ES-I3 (cell line): ENCODE measurements around the gene CAMTA2.

Experiments
- H3K36me3 ChIP-seq: 2 replicates; pipeline ENCODE4 v1.6.1; 2013; ENCODE audit warnings: mild to moderate bottlenecking, low read length, control low read depth, moderate library complexity; ENCODE audit not compliant: insufficient read depth
- H3K4me1 ChIP-seq: 2 replicates; pipeline ENCODE4 v1.6.1; 2013; ENCODE audit warnings: mild to moderate bottlenecking, control low read depth, low read length; ENCODE audit not compliant: insufficient read depth
- H3K9ac ChIP-seq: 2 replicates; pipeline ENCODE4 v1.6.1; 2013; ENCODE audit warnings: low read depth, mild to moderate bottlenecking, low read length, moderate library complexity
- H3K9me3 ChIP-seq: 2 replicates; pipeline ENCODE4 v1.6.1; 2013; ENCODE audit warnings: mild to moderate bottlenecking, low read length, moderate library complexity; ENCODE audit not compliant: control insufficient read depth, insufficient read depth

CAMTA2 gene

DNA sequence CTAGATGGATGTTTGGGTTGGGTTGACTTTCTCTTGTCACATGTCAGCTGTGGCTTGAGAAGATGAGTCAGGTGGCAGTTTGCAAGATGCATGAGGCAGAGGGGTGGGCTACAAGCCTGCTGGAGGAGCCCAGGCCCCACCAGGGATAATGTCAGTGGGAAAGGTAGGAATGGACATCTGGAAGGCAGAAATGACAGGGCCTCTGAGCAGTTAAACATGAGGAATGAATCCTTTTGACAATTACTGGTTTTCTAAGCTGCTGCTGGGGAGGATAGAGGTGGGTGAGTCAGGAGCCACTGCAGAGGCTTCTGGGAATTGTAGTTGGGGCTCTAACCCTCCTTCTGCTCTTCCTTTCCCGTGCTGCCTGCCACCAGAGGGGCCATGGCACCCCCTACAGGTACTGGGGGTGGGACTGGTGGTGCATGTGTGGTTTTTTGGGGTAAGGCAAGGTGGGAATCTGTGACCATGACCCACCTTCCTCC, 32.0 kb upstream of the CAMTA2 start:
- H3K9ac ChIP-seq = no peak overlapping the region
- no peaks in the 10 kb centered on the region for H3K4me1 ChIP-seq
- H3K36me3 ChIP-seq = peaks cover 6% of the 10 kb centered on the region
- H3K9me3 ChIP-seq = no peaks in the 10 kb centered on the region

DNA sequence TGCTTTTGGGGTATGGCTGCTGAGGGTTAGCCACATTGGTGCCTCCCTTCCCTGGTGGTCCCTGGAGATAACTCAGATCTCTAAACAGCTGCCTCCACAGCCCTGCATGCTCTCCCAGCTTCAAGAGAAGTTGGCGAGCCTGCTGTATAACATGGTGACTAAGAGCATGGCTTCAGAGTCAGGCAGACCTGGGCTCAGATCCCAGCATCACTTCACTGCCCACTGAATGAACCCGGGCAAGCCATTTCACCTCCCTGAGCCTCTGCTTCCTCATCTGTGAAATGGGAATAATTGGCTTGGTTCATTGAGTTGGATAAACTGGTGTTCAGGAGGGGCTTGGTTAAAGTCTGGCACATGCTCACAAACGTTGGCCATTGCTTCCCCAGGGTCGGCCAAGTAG, 26.9 kb upstream of the CAMTA2 start:
- Histone ChIP-seq H3K9ac (no peak overlapping the region), H3K4me1 (no peaks in the 10 kb centered on the region), H3K36me3 (peaks cover 7% of the 10 kb centered on the region), H3K9me3 (no peaks in the 10 kb centered on the region)

DNA sequence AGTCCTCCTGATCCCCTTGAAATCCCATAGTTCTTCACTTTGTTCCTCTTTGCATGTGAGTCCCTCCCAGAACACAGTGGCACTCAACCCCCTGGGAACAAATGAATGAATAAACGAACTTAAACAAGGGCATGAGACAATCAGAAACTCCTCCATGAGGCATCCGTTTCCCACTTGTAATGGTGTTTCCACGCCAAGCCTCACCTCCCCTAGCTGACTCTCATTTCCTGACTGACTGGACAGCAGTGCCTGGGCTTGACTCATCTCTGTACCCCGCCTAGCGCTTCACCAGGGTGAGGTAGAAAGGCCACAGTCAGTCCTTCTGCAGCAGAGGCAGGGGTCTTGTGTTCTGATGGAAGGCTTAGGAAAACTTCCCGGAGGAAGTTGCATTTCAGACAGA, 24.5 kb upstream of the CAMTA2 start:
- Histone ChIP-seq H3K9me3 (no peaks in the 10 kb centered on the region), H3K36me3 (peaks cover 8% of the 10 kb centered on the region), H3K9ac (no peak overlapping the region), H3K4me1 (no peaks in the 10 kb centered on the region)

DNA sequence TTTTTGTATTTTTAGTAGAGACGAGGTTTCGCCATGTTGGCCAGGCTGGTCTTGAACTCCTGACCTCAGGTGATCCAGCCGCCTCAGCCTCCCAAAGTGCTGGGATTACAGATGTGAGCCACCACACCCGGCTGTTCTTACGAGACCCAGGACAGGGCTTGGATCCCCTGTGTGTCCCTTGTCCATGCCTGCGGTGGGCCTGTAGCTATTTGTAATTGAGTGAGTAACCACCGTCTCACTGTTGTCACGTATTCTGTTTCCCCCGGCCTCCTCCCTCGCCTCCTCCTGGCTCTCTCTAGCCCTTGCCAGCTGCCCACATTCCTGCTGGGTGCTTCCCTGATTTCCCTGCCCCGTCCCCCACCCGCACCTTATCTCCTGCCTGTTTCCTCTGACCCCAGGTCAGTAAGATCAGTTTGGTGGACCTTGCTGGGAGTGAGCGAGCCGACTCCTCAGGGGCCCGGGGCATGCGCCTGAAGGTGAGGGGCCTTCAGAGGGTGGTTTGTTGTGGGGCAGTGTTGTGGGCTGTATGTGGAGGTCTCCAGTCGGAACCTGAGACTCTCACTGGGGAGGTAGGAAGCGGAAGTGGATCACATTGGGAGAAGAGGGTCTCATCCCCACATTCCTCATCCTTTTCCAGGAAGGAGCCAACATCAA, 15.9 kb upstream of the CAMTA2 start:
- Histone ChIP-seq H3K9ac (no peak overlapping the region), H3K4me1 (0 out of 2 replicates have a peak, but pooled peaks cover 7% of the 10 kb centered on the region), H3K36me3 (peaks cover 25% of the 10 kb centered on the region)

DNA sequence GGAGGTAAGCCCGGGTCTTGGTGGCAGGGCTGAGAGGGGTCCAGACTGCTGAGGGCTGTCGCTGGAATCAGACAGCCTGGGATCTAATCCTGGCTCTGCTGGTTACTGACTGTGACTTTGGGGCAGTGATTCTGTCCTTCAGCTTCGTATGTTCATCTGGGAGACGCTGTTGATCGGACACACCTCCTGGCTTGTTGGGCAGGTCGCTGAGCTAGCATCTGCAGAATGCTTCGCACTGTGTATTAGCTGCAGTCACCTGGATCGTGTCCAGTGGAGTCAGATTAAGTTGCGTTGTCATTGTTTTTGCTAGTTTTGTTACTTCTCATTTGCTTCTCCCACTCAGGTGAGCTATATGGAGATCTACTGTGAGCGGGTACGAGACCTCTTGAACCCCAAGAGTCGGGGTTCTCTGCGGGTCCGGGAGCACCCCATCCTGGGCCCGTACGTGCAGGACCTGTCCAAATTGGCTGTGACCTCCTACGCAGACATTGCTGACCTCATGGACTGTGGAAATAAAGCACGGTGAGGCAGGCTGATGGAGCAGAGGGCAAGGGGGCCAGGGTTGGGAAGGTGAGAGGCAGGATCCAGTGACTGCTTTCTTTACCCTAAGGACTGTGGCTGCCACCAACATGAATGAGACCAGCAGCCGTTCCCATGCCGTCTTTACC, 14.8 kb upstream of the CAMTA2 start:
- H3K4me1 ChIP-seq = 0 out of 2 replicates have a peak, but pooled peaks cover 7% of the 10 kb centered on the region
- no peak overlapping the region for H3K9ac ChIP-seq
- H3K36me3 ChIP-seq = peaks cover 25% of the 10 kb centered on the region
- no peaks in the 10 kb centered on the region for H3K9me3 ChIP-seq

More for the DNA sequence above, 15.9 kb upstream of the CAMTA2 start:
- no peaks in the 10 kb centered on the region for H3K9me3 ChIP-seq

DNA sequence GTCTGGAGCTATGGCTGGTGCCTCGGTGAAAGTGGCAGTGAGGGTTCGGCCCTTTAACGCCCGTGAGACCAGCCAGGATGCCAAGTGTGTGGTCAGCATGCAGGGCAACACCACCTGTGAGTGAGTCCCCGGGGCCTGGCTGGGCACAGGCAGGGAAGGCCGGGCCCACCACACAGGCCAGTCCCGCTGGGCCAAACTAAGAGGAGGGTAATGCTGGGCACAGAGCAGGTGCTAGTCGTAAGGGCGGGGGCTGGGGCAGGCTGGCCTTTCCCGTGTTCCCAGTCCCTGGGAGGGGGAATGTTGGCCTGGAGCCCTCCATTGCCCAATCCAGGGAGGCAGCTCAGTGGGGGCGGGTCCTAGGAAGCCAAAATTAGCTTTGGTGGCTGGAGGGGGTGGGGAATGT, 12.8 kb upstream of the CAMTA2 start:
- Histone ChIP-seq H3K9me3 (no peaks in the 10 kb centered on the region), H3K4me1 (0 out of 2 replicates have a peak, but pooled peaks cover 7% of the 10 kb centered on the region), H3K36me3 (peaks cover 17% of the 10 kb centered on the region), H3K9ac (no peak overlapping the region)

DNA sequence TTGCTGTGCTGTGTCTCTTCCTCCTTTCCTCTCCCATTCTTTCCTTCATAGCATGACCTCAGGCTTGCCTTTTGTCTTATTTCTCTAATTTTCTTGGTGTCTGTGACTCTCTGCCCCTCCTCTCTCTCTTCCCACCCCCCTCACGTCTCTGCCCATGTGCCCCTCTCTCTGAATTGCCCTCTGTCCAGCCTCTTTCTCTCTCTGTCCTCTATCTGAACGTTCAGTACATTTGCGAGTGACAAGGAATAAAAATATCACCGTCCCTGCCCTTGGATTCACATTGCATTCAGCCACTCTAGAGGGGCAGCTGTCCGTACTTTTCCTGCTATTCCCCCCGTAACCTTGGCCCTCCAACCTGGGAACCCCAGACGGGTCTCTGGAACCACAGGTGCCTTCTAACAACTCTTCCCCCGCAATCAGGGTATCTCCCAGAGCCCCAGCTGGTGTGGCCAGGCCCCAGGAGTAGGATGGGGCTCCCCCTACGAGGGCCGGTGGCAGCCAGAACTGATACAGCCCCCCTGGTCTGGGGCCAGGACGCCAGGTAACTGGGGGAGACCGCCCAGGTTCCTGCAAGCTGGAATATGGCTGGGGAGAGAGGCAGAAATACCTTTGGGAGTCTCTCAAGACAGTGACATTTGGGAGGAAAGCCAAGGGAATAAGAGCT, 12.1 kb upstream of the CAMTA2 start:
- no peaks in the 10 kb centered on the region for H3K9me3 ChIP-seq
- H3K36me3 ChIP-seq = peaks cover 10% of the 10 kb centered on the region
- H3K9ac ChIP-seq = peak overlapping the region; percentile 83
- 0 out of 2 replicates have a peak, but pooled peaks cover 7% of the 10 kb centered on the region for H3K4me1 ChIP-seq

DNA sequence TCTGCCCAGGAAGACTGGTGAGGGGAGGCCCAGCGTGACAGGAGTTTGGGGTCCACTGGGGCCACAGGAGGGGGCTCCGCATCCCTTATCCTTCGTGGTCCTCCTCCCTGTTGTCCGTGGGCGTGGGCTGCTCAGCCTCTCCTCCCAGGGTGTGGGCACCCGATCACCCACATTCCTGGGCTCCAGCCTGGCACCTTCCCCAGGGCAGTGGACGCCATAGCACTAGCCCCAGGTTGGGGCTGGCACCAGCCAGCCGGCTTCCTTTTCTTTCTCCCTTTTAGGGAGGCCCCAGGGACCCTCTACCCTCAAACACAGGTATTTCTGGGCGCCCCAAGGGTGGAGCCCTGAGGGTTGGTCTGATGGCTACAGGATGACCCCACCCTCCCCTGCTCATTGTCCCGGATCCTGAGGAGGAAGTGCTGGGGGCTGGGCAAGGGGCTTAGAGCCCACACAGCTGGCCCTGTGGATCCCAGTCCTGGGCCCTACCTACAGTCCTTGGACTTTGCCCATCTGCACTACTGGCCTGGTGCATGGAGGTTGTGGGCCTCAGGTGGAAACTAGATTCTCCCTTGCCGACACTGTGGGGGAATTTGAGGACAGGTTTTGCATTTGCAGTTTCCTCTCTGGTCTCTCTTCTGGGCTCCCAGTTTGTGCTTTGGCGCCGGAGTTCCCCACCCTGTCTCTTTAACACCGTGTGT, 11.4 kb upstream of the CAMTA2 start:
- Histone ChIP-seq H3K9me3 (no peaks in the 10 kb centered on the region), H3K9ac (peak overlapping the region; percentile 83), H3K36me3 (peaks cover 4% of the 10 kb centered on the region), H3K4me1 (0 out of 2 replicates have a peak, but pooled peaks cover 7% of the 10 kb centered on the region)

DNA sequence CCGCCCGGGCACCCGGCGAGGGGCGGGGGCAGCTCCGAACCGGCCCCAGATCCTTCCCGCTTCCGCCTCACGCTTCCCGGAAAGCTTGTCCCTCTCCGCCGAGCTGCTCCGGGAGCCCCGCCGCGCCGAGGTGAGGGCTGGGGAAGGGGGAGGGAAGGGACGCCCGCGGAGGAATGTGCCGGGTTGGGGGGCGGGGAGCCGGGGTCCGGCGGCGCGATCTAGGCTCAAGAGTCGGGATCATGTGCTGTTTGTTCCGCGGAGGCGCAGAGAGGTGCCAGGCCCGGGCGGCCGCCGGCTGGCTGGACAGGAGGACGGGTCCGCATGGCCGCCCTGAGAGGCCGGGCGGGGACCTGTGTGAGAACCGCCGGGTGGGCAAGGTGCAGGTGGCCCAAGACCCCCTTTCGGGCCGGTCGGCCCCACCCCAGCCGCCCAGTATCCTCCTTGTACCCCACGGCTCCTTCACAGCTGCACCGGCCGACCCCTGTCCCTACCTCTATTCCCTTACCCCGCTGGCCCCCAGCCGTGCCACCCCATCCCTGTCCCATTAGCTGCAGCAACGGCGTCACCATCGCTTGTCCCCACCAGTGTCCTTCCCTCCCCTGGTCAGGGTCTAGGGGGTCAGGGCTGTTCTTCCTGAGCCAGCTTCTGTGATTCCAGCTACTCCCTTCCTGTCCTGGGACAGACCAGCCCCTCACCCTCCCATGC, 10.7 kb upstream of the CAMTA2 start:
- no peaks in the 10 kb centered on the region for H3K9me3 ChIP-seq
- 0 out of 2 replicates have a peak, but pooled peaks cover 7% of the 10 kb centered on the region for H3K4me1 ChIP-seq
- H3K9ac ChIP-seq = peak overlapping the region; percentile 83
- H3K36me3 ChIP-seq = peaks cover 4% of the 10 kb centered on the region

DNA sequence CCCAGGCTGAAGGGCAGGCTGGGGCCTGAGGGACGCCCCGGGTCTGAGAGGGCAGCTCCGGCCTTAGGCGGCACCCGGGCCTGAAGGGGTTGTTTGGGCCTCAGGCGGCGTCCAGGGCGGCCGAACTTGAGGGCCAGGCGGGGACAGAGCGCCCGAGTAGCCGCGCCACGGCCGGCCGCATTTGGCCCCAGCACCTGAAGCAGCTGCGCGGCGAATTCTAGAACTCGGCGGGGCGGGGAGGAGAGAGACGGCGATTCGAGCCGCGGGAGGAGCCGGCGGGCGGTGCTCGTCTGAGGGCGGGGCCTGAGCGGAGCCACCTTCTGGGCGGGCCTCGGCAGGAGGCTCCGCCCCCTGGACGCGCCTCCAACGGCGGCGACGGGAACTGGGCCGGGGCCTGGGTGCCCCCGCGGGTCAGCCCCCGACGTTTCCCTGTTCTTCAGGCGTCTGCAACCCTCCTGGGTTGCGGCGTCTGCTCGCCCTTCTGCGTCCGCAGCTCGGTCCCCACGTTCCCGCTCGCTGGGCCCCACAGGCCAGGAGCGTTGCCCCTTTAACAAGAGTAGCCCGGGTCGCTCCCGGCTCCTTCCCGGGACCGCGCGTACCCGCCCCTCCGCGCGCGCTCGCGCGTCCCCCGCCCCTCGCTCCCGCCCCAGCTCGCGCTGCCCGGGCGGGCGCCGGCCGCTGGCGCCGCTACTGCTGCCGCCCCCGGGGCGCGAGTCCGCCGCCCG, 10.0 kb upstream of the CAMTA2 start, which contains the start of the genes INCA1 and KIF1C:
Gene INCA1, minus strand, starts transcription at position 221 of the 725 bp plus-strand sequence. CDS start 3,085 bp downstream, outside the sequence.
Gene KIF1C, plus strand, starts transcription at position 649 of the 725 bp plus-strand sequence. CDS start 2,297 bp downstream, outside the sequence.
- Histone ChIP-seq H3K36me3 (peaks cover 4% of the 10 kb centered on the region; the same call in 1 of the 2 replicates), H3K9me3 (no peaks in the 10 kb centered on the region), H3K9ac (peak within 1 kb of the TSS; percentile 83), H3K4me1 (0 out of 2 replicates have a peak, but pooled peaks cover 7% of the 10 kb centered on the region)

DNA sequence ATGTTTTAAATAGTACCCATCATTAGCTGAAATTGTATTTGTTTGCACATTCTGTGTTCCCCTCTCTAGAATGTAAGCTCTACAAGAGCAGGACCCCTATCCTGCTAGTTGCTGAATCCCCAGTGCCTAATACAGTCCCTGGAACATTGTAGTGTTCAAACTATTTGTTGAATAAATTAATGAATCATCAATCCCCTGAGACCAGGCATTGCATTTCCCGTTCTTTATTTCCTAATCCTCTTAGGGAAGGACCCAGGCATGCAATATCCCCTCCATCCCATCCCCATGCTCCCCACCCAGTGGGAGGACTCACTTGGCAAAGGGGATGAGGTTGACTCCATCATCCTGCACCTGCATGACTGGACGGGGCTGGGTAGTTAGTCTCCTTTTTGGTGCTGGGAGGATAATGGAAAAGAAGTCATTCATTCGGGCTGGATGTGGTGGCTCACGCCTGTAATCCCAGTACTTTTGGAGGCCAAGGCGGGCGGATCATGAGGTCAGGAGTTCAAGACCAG, 6.7 kb upstream of the CAMTA2 start:
- Histone ChIP-seq H3K9me3 (no peaks in the 10 kb centered on the region), H3K36me3 (no peaks in the 10 kb centered on the region), H3K9ac (no peak overlapping the region), H3K4me1 (0 out of 2 replicates have a peak, but pooled peaks cover 1% of the 10 kb centered on the region)

DNA sequence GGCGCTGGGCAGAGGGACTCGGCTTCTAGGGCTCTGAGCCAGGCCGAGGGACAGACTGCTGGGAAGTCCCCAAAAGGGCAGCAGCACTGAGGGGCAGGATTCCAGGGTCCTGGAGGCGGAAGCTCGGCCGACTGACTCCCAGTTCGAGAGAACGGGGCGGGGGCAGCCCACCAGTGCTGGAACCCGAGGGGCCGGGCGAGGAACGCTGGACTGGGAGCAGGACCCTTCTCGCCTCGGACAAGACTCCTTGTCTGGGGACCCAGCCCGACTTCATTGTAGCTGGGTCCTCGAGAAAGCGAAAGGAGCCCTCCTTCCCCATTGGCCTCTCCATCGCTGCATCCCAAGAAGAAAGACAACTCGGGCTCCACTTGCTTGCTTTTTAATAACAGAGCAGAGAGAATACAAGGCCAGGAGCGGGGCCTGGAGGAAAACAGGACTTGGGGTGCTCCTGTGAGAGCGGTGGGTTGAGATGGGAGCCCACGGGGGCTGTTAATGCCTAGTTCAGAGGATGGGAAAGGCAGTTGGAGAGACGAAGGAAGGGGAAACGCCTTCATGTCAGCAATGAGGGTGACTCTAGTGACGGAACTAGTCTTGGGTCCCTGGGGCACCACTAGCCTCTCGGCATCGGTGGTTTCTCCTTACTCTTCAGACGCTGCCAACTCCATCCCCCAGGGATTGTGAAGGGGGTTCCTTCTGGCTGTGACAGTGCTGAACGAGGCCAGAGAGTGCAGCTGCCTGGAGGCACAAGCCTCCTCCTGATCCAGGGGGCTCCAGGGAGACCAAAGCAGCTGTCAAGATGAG, 492 bp upstream of the CAMTA2 start:
- H3K4me1 ChIP-seq = peaks cover 4% of the 10 kb centered on the region; the same call in 1 of the 2 replicates
- H3K9ac ChIP-seq = peak overlapping the region; percentile 70
- H3K9me3 ChIP-seq = no peaks in the 10 kb centered on the region
- no peaks in the 10 kb centered on the region; the same call in 1 of the 2 replicates for H3K36me3 ChIP-seq
